Testis (tissue), 3 donors: ENCODE results near the gene BTRC. TPM values are rescaled to one million over a fixed set of nuclear protein-coding genes. Genes with fewer than 3 reads are reported as not detected.
"Not testable (repeated sequence)": the region's sequence is repeated elsewhere in the genome, so short reads cannot be mapped to it uniquely, and the experiment has no call there.

Source experiments
- DNase-seq: peaks from one replicate; pipeline ENCODE4 v3.0.0-alpha.2; 2019
- H3K27ac ChIP-seq, 2 donors: fragments of 200-600 bp; sonication (generic); one replicate each; pipeline ENCODE4 v1.5.1; 2019
- H3K27me3 ChIP-seq: fragments of 200-600 bp; sonication (generic); one replicate; pipeline ENCODE4 v1.5.1; 2019
- H3K36me3 ChIP-seq: fragments of 200-600 bp; sonication (generic); one replicate; pipeline ENCODE4 v1.5.1; 2017; ENCODE audit warnings: low read depth; ENCODE audit errors: missing control alignments
- H3K4me1 ChIP-seq: fragments of 200-600 bp; sonication (generic); one replicate; pipeline ENCODE4 v1.5.1; 2019
- H3K4me3 ChIP-seq, 2 donors: fragments of 200-600 bp; sonication (generic); one replicate each; pipeline ENCODE4 v1.5.1; 2017 to 2019
- H3K9me3 ChIP-seq: fragments of 200-600 bp; sonication (generic); one replicate; pipeline ENCODE4 v1.5.1; 2017
- POLR2A ChIP-seq: fragments of 450-650 bp; IDR thresholded peaks from one replicate; pipeline ENCODE4 v1.6.1; 2017; ENCODE audit warnings: antibody characterized with exemption, mild to moderate bottlenecking, moderate library complexity
- WGBS, 2 donors: methylation state at CpG; one replicate each; pipeline ENCODE4 v1.1.5; 2018; 5-methylcytosine and 5-hydroxymethylcytosine counted together
- intact Hi-C: fragments of 100-400 bp; cut with DNase I; formaldehyde crosslinking; loops from one replicate; pipeline ENCODE4 v1.15.1; 2023; ENCODE audit warnings: low total_unique reads
- polyA plus RNA-seq: library from polyadenylated mRNA; stranded (reverse); fragments of 350-450 nt; fragmentation: Illumina TruSeq; extraction: RNeasy Lipid Tissue Mini Kit (QIAGEN cat#74804); gene quantifications from one replicate; pipeline ENCODE4 v1.2.3, GENCODE V29; 2014; ENCODE audit warnings: low read depth, low replicate concordance; ENCODE audit not compliant: insufficient read depth
- total RNA-seq, 2 donors: library from RNA; depleted of rRNA; stranded (reverse); fragments of >200 nt; gene quantifications; one replicate each; pipeline ENCODE4 v1.2.3, GENCODE V29; 2016
- TF ChIP-seq, protein P1 (sequence below), 3 experiments: fragments of 450-650 bp in 2 of 3; fragments of 200-600 bp in 1 of 3; sonication (generic) in 1 of 3; IDR thresholded peaks; one replicate each; pipeline ENCODE4 v1.5.1; 2016 to 2019; ENCODE audit warnings: antibody characterized with exemption in 3 of 3, mild to moderate bottlenecking in 2 of 3, moderate library complexity in 1 of 3

Gene BTRC
- total and polyA plus RNA-seq, 3 donors from 2014 or later, result 40.0 to 43.8 (median 41.0) TPM

DNA sequence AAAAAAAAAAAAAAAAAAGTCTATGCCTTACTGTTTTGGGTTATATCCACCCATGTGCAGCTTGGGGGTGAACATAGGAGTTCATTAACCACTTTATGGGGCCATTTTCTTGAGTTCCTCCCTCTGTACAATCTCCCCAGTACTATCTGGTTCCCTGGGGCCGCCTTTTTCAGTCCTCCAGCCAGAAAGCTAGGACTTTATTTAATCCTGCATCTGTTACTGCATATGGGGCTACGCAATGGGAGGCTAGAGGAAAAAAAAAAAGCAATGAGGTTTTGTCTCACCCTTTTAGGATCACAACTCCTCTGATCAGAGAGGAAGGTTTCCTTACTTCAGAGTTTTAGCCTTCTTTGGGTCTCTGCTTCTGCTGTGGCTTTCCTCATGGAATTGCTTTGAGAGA, 51.0 kb downstream of the BTRC start:
- H3K4me1 ChIP-seq, result no peaks in the 10 kb centered on the region
- 98 to 100% methylated on average over 2 of the region's 2 CpGs for WGBS, 2 donors
- no peaks in the 10 kb centered on the region for H3K27me3 ChIP-seq
- no peaks in the 10 kb centered on the region for H3K36me3 ChIP-seq
- no peaks in the 10 kb centered on the region for H3K9me3 ChIP-seq
- no peak overlapping the region for H3K27ac ChIP-seq
- H3K4me3 ChIP-seq, result no peak overlapping the region
- TF ChIP-seq POLR2A, result no peak
- TF ChIP-seq, protein P1, sequence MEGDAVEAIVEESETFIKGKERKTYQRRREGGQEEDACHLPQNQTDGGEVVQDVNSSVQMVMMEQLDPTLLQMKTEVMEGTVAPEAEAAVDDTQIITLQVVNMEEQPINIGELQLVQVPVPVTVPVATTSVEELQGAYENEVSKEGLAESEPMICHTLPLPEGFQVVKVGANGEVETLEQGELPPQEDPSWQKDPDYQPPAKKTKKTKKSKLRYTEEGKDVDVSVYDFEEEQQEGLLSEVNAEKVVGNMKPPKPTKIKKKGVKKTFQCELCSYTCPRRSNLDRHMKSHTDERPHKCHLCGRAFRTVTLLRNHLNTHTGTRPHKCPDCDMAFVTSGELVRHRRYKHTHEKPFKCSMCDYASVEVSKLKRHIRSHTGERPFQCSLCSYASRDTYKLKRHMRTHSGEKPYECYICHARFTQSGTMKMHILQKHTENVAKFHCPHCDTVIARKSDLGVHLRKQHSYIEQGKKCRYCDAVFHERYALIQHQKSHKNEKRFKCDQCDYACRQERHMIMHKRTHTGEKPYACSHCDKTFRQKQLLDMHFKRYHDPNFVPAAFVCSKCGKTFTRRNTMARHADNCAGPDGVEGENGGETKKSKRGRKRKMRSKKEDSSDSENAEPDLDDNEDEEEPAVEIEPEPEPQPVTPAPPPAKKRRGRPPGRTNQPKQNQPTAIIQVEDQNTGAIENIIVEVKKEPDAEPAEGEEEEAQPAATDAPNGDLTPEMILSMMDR (IDR thresholded peaks at IDR 0.05), result no peak
- intact Hi-C loops, result no loop called here
- no peak for DNase-seq

DNA sequence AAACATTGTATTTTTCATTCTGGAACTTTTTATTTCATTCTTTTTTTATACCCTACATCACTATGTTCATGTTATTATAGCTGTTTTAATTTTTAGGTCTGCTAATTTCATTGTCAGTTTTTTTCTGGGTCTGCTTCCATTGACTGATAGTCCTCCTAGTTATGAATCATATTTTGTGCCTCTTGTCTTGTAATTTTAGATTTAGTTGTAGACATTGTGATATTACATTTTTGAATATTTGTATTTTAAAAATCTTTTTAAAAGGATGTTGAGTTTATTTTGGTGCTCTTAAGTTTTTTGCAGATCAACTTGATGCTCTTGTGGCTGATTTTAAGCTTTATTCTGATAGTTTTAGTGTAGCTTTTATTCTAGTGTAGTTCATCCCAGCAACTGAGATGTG, 57.6 kb downstream of the BTRC start:
- no peak overlapping the region for H3K4me3 ChIP-seq
- H3K4me1 ChIP-seq, result no peaks in the 10 kb centered on the region
- H3K27ac ChIP-seq, result no peak overlapping the region
- no peaks in the 10 kb centered on the region for H3K9me3 ChIP-seq
- intact Hi-C loops, result no loop called here
- no peaks in the 10 kb centered on the region for H3K36me3 ChIP-seq
- H3K27me3 ChIP-seq, result no peaks in the 10 kb centered on the region
- DNase-seq, result no peak
- TF ChIP-seq POLR2A, result no peak
- TF ChIP-seq, protein P1 (IDR thresholded peaks at IDR 0.05), result no peak

DNA sequence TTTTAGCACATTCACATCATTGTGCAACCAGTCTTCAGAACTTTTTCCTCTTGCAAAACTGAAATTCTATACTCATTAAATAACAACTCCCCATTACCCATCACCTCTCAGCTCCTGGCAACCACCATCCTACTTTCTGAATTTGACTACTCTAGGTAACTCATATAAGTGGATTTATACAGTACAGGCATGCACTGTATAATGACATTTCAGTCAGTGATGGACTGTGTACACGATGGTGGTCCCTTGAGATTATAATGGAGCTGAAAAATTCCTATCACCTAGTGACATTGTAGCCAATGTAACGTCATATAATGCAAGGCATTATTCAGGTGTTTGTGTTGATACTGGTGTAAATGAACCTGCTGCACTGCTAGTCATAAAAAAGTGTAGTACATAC, 60.1 kb downstream of the BTRC start:
- H3K27ac ChIP-seq, result no peak overlapping the region
- TF ChIP-seq, protein P1 (IDR thresholded peaks at IDR 0.05), result no peak
- no peak for TF ChIP-seq POLR2A
- H3K4me3 ChIP-seq, result no peak overlapping the region
- WGBS, 2 donors, result 64 to 72% methylated on average over 2 of the region's 2 CpGs
- H3K36me3 ChIP-seq, result no peaks in the 10 kb centered on the region
- DNase-seq, result no peak
- H3K9me3 ChIP-seq, result no peaks in the 10 kb centered on the region
- no peaks in the 10 kb centered on the region for H3K4me1 ChIP-seq
- intact Hi-C loops, result no loop called here
- H3K27me3 ChIP-seq, result no peaks in the 10 kb centered on the region

DNA sequence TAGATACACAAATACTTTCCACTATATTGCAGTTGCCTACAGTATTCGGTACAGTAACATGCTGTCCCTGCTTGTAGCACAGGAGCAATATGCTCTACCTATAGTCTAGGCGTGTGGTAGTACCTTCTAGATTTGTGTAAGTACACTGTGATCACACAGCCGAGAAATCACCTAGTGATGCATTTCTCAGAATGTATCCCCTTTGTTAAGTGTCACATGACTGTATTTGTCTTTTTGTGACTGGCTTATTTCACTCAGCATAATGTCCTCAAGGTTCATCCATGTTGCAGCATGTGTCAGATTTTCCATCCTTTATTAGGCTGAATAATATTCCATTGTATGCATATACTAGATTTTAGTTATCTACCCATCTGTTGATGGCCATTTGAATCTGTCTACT, 61.9 kb downstream of the BTRC start:
- intact Hi-C loops, result no loop called here
- no peak for DNase-seq
- no peak for TF ChIP-seq POLR2A
- TF ChIP-seq, protein P1 (IDR thresholded peaks at IDR 0.05), result no peak
- no peaks in the 10 kb centered on the region for H3K4me1 ChIP-seq
- no peak overlapping the region for H3K27ac ChIP-seq
- WGBS, 2 donors, result 86 to 94% methylated on average over 3 of the region's 3 CpGs
- no peaks in the 10 kb centered on the region for H3K27me3 ChIP-seq
- H3K9me3 ChIP-seq, result no peaks in the 10 kb centered on the region
- H3K4me3 ChIP-seq, result no peak overlapping the region
- no peaks in the 10 kb centered on the region for H3K36me3 ChIP-seq

DNA sequence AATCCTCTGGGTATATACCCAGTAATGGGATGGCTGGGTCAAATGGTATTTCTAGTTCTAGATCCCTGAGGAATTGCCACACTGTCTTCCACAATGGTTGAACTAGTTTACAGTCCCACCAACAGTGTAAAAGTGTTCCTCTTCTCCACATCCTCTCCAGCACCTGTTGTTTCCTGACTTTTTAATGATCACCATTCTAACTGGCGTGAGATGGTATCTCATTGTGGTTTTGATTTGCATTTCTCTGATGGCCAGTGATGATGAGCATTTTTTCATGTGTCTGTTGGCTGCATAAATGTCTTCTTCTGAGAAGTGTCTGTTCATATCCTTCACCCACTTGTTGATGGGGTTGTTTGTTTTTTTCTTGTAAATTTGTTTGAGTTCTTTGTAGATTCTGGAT, 68.0 kb downstream of the BTRC start:
- H3K27ac ChIP-seq, H3K4me1 ChIP-seq, H3K9me3 ChIP-seq, H3K27me3 ChIP-seq, DNase-seq, intact Hi-C loops, H3K36me3 ChIP-seq, H3K4me3 ChIP-seq: not testable (repeated sequence)
- 94 to 95% methylated on average over 1 of the region's 1 CpG for WGBS, 2 donors
